ENCODE results near the gene URB1. TPM values are rescaled to one million over a fixed set of nuclear protein-coding genes. Genes with fewer than 3 reads are reported as not detected.

The URB1 gene
- total and polyA plus RNA-seq, 12 donors: 4.0 to 17.7 (median 12.6) TPM

DNA sequence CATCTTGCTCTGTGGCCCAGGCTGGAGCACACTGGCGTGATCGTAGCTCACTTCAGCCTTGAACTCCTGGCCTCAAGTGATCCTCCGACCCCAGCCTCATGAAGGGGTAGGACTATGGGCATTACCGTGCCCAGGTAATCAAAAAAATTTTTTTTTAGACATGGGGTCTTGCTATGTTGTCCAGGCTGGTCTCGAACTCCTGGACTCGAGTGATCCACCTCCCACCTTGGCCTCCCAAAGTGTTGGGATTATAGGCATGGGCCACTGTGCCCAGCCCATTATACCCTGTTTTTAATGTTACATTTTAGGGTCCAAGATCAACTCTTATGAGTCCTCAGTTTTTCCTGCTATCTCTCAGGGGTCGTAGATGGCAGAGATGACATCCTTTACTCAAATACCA is 87.8 kb downstream of the URB1 start:
- Histone ChIP-seq H3K27me3 (no peaks in the 10 kb centered on the region), H3K4me3 (no peak overlapping the region), H3K4me1 (peaks cover 0 to 7% (median 0%) of the 10 kb centered on the region in 9 donors), H3K36me3 (peaks cover 0 to 23% (median 0%) of the 10 kb centered on the region in 9 donors), H3K27ac (no peak overlapping the region), H3K9me3 (no peaks in the 10 kb centered on the region)
- intact Hi-C loops (cut with DNase I): loop anchor here in 1 of 10 donors (5.0 kb wide), 1 partner anchor 157 kb away; no protein-coding TSS in a partner anchor
- ATAC-seq (no peak), DNase-seq (no peak)
- TF ChIP-seq, protein P1, sequence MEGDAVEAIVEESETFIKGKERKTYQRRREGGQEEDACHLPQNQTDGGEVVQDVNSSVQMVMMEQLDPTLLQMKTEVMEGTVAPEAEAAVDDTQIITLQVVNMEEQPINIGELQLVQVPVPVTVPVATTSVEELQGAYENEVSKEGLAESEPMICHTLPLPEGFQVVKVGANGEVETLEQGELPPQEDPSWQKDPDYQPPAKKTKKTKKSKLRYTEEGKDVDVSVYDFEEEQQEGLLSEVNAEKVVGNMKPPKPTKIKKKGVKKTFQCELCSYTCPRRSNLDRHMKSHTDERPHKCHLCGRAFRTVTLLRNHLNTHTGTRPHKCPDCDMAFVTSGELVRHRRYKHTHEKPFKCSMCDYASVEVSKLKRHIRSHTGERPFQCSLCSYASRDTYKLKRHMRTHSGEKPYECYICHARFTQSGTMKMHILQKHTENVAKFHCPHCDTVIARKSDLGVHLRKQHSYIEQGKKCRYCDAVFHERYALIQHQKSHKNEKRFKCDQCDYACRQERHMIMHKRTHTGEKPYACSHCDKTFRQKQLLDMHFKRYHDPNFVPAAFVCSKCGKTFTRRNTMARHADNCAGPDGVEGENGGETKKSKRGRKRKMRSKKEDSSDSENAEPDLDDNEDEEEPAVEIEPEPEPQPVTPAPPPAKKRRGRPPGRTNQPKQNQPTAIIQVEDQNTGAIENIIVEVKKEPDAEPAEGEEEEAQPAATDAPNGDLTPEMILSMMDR (IDR thresholded peaks at IDR 0.05): no peak
- WGBS, 2 donors: 95% methylated on average over 7 of the region's 7 CpGs

DNA sequence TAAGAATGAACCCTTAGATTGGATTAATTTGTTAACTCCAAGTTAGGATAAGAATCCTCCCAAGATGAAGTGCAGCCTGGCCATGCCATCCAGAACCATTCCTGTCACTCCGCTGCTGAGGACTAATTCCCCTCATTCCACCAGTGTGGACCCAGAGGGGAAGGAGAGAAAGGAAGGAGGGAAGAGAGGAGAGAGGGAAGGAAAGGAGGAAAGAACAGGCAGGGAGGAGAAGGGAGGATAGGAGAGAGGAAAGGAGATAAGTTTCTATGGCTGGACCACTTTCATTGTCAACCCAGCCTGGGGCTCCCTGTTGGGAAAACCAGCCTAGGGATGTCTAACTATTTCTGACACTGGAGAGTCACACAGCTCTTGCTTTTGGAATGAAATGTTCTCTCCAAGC is 89.4 kb downstream of the URB1 start:
- TF ChIP-seq, protein P1 (IDR thresholded peaks at IDR 0.05): no peak
- ATAC-seq (no peak), DNase-seq (no peak)
- Histone ChIP-seq H3K27me3 (no peaks in the 10 kb centered on the region), H3K4me3 (no peak overlapping the region), H3K36me3 (peaks cover 0 to 15% (median 0%) of the 10 kb centered on the region in 9 donors), H3K9me3 (no peaks in the 10 kb centered on the region), H3K27ac (no peak overlapping the region), H3K4me1 (peaks cover 0 to 7% (median 0%) of the 10 kb centered on the region in 9 donors)
- 100% methylated on average over 1 of the region's 1 CpG for WGBS, 2 donors
- intact Hi-C loops (cut with DNase I): no loop called here

DNA sequence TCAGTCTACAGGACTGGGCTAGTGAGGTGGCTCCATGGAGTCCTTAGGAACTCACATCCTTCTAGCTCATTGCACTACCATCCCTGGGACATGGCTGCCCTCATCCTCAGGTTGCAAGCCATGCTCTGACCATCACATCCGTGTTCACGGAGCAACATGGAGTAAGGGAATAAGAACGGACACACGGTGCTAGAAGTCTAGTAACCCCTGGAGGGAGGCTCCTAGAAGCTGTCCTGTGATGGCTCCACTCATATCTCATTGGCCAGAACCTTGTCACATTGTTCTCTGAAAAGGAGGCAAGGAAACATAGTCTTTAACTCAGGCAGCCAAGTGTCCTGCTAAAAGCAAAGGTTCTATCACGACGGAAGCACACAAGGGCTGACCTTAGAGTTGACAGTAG is 90.3 kb downstream of the URB1 start:
- no peak for ATAC-seq
- no peak for DNase-seq
- H3K9me3 ChIP-seq: no peaks in the 10 kb centered on the region
- H3K27ac ChIP-seq: no peak overlapping the region
- H3K4me1 ChIP-seq: peaks cover 0 to 7% (median 0%) of the 10 kb centered on the region in 9 donors
- peaks cover 0 to 8% (median 0%) of the 10 kb centered on the region in 9 donors for H3K36me3 ChIP-seq
- no peaks in the 10 kb centered on the region for H3K27me3 ChIP-seq
- 92 to 95% methylated on average over 6 of the region's 6 CpGs for WGBS, 2 donors
- H3K4me3 ChIP-seq: no peak overlapping the region
- TF ChIP-seq, protein P1 (IDR thresholded peaks at IDR 0.05): no peak
- intact Hi-C loops (cut with DNase I): no loop called here

DNA sequence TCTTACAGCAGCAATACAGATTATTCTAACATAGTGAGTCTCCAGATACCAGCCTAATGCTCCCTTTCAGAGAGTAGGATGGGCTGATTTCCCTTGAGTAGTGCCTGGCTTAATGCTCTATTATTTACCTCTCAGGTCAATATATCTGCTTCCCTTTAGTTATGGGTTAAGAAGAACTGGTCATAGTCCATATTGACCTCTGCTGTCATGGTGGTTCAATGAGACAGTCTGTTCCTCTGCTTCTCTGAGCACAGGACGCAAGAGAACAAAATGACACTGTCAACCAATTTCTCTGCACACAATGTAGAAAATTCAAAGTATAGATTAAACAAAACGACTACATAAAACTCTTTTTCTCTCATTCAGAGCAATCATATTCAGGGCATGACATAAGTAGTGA is 91.2 kb downstream of the URB1 start:
- TF ChIP-seq, protein P1 (IDR thresholded peaks at IDR 0.05): no peak
- WGBS, 2 donors: 92% methylated on average over 2 of the region's 2 CpGs
- DNase-seq (no peak), ATAC-seq (no peak)
- no peaks in the 10 kb centered on the region for H3K9me3 ChIP-seq
- peaks cover 0 to 7% (median 0%) of the 10 kb centered on the region in 9 donors for H3K4me1 ChIP-seq
- intact Hi-C loops (cut with DNase I): no loop called here
- peaks cover 0 to 8% (median 0%) of the 10 kb centered on the region in 9 donors for H3K36me3 ChIP-seq
- no peak overlapping the region for H3K4me3 ChIP-seq
- H3K27me3 ChIP-seq: no peaks in the 10 kb centered on the region
- H3K27ac ChIP-seq: no peak overlapping the region
